A673 (cell line): ENCODE measurements around the gene PLCD1. TPM values are rescaled to one million over a fixed set of nuclear protein-coding genes. Genes with fewer than 3 reads are reported as not detected.

Experiments
- BruUV-seq: library from RNA; stranded (reverse); fragments of 400-500 nt; replicated peaks from 2 replicates; lab custom pipeline; 2021; lab: Mats Ljungman, UMichigan
- CTCF ChIA-PET: fragments of 300-600 bp; sonication (Branson Sonifier 250); formaldehyde crosslinking; loops from one replicate; lab custom pipeline; 2022; ENCODE audit warnings: antibody characterized with exemption; lab: Charles Lee
- POLR2A ChIA-PET: fragments of 300-600 bp; sonication (Branson Sonifier 250); formaldehyde crosslinking; loops from one replicate; lab custom pipeline; 2022; ENCODE audit warnings: antibody characterized with exemption; ENCODE audit not compliant: low non-redundant PET; lab: Charles Lee
- DNase-seq: peaks from one replicate; pipeline ENCODE4 v3.0.0-alpha.2; 2015; ENCODE audit warnings: low spot score
- H3K27ac ChIP-seq: fragments of 200-600 bp; sonication (generic); 2 replicates; pipeline ENCODE4 v1.5.1; 2016; ENCODE audit warnings: mixed run types, low read depth, mild to moderate bottlenecking, mixed read lengths, antibody characterized with exemption, low read length; ENCODE audit not compliant: poor library complexity, severe bottlenecking
- H3K27me3 ChIP-seq: fragments of 200-600 bp; sonication (generic); replicated peaks from 2 replicates; pipeline ENCODE4 v1.6.1; 2017; ENCODE audit warnings: mixed run types, low read depth, mild to moderate bottlenecking, mixed read lengths, antibody characterized with exemption, low read length; ENCODE audit not compliant: insufficient read depth, poor library complexity
- H3K36me3 ChIP-seq: fragments of 200-600 bp; sonication (generic); 2 replicates; pipeline ENCODE4 v1.6.1; 2016; ENCODE audit warnings: mixed run types, mild to moderate bottlenecking, mixed read lengths, antibody characterized with exemption, low read length; ENCODE audit not compliant: insufficient read depth, poor library complexity, severe bottlenecking
- H3K4me1 ChIP-seq: fragments of 200-600 bp; sonication (generic); 2 replicates; pipeline ENCODE4 v1.6.1; 2017; ENCODE audit warnings: mixed run types, mild to moderate bottlenecking, mixed read lengths, antibody characterized with exemption, low read length; ENCODE audit not compliant: insufficient read depth, poor library complexity, severe bottlenecking
- H3K4me3 ChIP-seq: fragments of 200-600 bp; sonication (generic); 2 replicates; pipeline ENCODE4 v1.5.1; 2016; ENCODE audit warnings: low read depth, mixed run types, mild to moderate bottlenecking, mixed read lengths, low read length; ENCODE audit not compliant: poor library complexity, severe bottlenecking
- H3K9me3 ChIP-seq: fragments of 200-600 bp; sonication (generic); 2 replicates; pipeline ENCODE4 v1.6.1; 2016; ENCODE audit warnings: mixed run types, low read depth, mild to moderate bottlenecking, mixed read lengths, antibody characterized with exemption, low read length; ENCODE audit not compliant: poor library complexity, severe bottlenecking
- CTCF ChIP-seq: fragments of 300-800, 200-600 bp; sonication (generic); conservative IDR thresholded peaks from 2 replicates; pipeline ENCODE4 v1.5.1; 2017; ENCODE audit warnings: low read depth, mild to moderate bottlenecking, antibody characterized with exemption, low read length, moderate library complexity, mixed read lengths
- EZH2 ChIP-seq: fragments of 200-600 bp; sonication (generic); IDR thresholded peaks from 2 replicates; pipeline ENCODE4 v1.6.1; 2017; ENCODE audit warnings: borderline replicate concordance, low read depth, mild to moderate bottlenecking, mixed read lengths, antibody characterized with exemption, low read length; ENCODE audit not compliant: poor library complexity, severe bottlenecking
- intact Hi-C: fragments of 100-400 bp; cut with micrococcal nuclease; formaldehyde crosslinking; loops from one replicate; pipeline ENCODE4 v1.10.0; 2022; ENCODE audit not compliant: unreplicated experiment
- total RNA-seq: library from RNA; stranded (reverse); gene quantifications from 2 replicates; pipeline ENCODE4 v1.2.3, GENCODE V29; 2021

Gene PLCD1
- total RNA-seq, 1 experiment from 2014 or later, result 1.1 TPM

GRCh38 chr3:37992271-37993066, 37.0 kb downstream of the PLCD1 start:
- no peaks in the 10 kb centered on the region for H3K4me1 ChIP-seq
- CTCF ChIA-PET, result no interaction called here

DNA sequence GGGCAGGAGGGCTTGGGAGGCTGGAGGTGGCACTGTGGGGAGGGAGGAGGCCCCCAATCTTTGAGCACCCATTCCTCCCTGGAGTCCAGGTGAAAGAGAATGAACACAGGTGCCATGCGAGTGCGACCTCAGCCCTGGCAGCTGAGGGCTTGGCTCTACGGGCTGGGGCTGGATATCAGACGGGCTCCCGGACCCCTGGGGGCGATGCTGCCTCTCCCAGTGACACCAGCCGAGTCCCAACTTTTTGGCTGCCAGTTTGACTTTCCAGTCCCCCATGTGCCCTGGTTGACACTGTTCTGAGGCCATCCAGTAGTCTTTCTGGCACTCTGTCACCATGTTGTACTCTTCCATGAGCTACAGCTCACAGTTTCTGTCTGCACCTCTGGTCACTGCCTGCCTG, 37.6 kb downstream of the PLCD1 start:
- no peak for DNase-seq
- no peaks in the 10 kb centered on the region for H3K36me3 ChIP-seq
- BruUV-seq, result no TSS peak
- no peaks in the 10 kb centered on the region for H3K4me1 ChIP-seq
- no peak for TF ChIP-seq EZH2
- no peak for TF ChIP-seq CTCF
- ChIA-PET CTCF (no interaction called here), POLR2A (no interaction called here)
- H3K4me3 ChIP-seq, result no peak overlapping the region
- no peaks in the 10 kb centered on the region for H3K27me3 ChIP-seq
- no peaks in the 10 kb centered on the region for H3K9me3 ChIP-seq
- intact Hi-C loops, result no loop called here
- H3K27ac ChIP-seq, result no peak overlapping the region

More at GRCh38 chr3:37992271-37993066, 37.0 kb downstream of the PLCD1 start:
- no peak for DNase-seq
- Histone ChIP-seq H3K9me3 (no peaks in the 10 kb centered on the region), H3K36me3 (no peaks in the 10 kb centered on the region), H3K27me3 (no peaks in the 10 kb centered on the region), H3K27ac (no peak overlapping the region), H3K4me3 (no peak overlapping the region)
- intact Hi-C loops, result no loop called here
- no peak for TF ChIP-seq EZH2
- POLR2A ChIA-PET, result no interaction called here
- BruUV-seq, result no TSS peak

- Histone ChIP-seq H3K27ac (no peak overlapping the region), H3K4me1 (no peaks in the 10 kb centered on the region), H3K36me3 (no peaks in the 10 kb centered on the region), H3K9me3 (no peaks in the 10 kb centered on the region), H3K27me3 (no peaks in the 10 kb centered on the region), H3K4me3 (no peak overlapping the region)
- CTCF ChIA-PET, result no interaction called here
- POLR2A ChIA-PET, result no interaction called here
- no peak for DNase-seq
- TF ChIP-seq CTCF (no peak), EZH2 (no peak)
- BruUV-seq, result no TSS peak
- intact Hi-C loops, result no loop called here
Measured at GRCh38 chr3:37991109-37991508, 38.3 kb downstream of the PLCD1 start.
